H1 (cell line): Measurements from ENCODE around the gene LYVE1. TPM values are rescaled to one million over a fixed set of nuclear protein-coding genes. Genes with fewer than 3 reads are reported as not detected.

ENCODE experiments used
- CHD7 ChIP-seq: fragments of 300-600 bp; sonication (generic); IDR thresholded peaks from 2 replicates; pipeline ENCODE4 v1.7.1; 2012; ENCODE audit warnings: low read length, moderate library complexity, mild to moderate bottlenecking, inconsistent platforms; ENCODE audit not compliant: insufficient replicate concordance
- SP1 ChIP-seq: IDR thresholded peaks from 2 replicates; pipeline ENCODE4 v1.6.1; 2011; ENCODE audit warnings: low read depth, low read length
- polyA plus RNA-seq, 7 experiments: library from polyadenylated mRNA; depleted of rRNA in 3 of 7; stranded (reverse) in 5 of 7; unstranded in 2 of 7; fragments of >200 nt in 5 of 7; fragments of 200-250 nt in 2 of 7; gene quantifications; 1 replicate in 5 of 7; 2 replicates in 1 of 7; 4 replicates in 1 of 7; pipeline versions ENCODE4 v1.2.1 to v1.2.3, GENCODE V29; 2011 to 2013; ENCODE audit warnings: missing spikeins in 2 of 7, mixed read lengths in 2 of 7
- total RNA-seq: library from RNA; stranded (reverse); fragmentation: NEBNext Ultra II Directional; extraction: Animal tissue kit (Norgen Biotek cat#: 25700); gene quantifications from 2 replicates; pipeline ENCODE4 v1.2.1, GENCODE V29; 2021

The LYVE1 gene
- total and polyA plus RNA-seq, 2 of the 8 experiments (the other 6 are each of a cell fraction or from before 2014, with no cell fraction given): 0.09 TPM; not detected in 1

- TF ChIP-seq CHD7 (no peak), SP1 (no peak)
These were observed 18.9 kb upstream of the LYVE1 start (continued) for GRCh38 chr11:10587388-10587787.
